NCI-H446 (cell line): Measurements from ENCODE around the gene CACNA1C.

Experiments used
- DNase-seq, 2 experiments: peaks; one replicate each; lab custom pipeline; 2025; lab: John Stamatoyannopoulos, UW

Gene CACNA1C

GRCh38 chr12:2343681-2344080 lies 290.9 kb downstream of the CACNA1C start:
- DNase-seq: no peak

DNA sequence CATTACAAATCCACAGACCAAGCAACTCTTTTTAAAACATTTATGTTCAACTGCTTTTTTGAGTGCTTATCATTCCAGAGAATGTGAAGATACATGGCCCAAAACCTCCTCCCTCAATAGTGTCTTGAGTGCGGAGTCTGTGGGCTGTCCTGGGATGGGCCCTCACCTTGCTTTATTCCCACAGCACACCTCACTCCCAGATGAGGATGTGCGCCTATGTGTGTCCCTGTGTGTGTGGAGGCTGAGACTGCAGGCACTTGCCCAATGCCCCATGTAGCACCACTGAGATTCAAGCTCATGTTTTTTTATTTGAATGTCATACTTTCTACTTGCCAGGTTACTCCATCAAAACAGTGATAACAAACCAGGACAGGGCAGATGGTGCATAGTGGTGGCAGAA lies 291.7 kb downstream of the CACNA1C start:
- DNase-seq: no peak

DNA sequence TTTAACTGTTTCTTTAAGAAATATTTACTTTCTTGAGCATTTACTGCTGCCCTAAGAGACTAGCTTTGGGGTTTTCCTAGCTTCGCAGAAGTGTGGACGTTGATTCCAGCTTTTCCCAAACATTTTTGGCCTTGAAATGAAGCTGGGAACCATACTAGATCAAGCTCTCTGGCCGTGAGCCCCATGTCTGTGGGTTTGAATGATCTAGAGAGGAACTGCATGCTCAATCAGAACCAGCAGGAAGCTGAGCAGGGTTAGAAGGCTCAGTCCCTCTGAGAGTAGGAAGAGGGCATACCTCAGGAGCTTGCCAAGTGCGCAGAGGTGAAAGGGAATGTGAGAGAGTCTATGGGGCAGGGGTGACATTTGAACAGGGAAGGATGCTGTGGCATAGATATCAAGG lies 292.1 kb downstream of the CACNA1C start:
- no peak for DNase-seq

DNA sequence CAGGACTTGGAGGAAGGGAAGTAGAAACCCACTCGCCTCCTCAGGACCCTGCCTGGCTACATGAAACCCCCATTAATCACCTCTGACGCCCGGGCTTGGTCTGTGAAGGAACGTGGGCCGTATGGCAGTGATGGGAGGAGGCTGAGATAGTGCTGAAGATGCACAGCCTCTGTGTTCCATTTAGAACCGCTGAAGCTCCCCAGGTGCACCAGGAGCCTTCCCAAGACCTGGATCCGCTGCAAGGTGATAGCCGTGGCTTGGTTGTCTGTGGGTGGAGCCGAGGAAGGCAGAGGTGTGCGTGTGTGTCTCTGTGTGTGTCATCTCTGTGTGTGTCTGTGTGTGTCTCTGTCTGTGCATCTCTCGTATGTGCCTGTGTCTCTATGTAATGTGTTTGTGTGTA lies 293.1 kb downstream of the CACNA1C start:
- no peak for DNase-seq

- DNase-seq: no peak
Measured at GRCh38 chr12:2346416-2346815, 293.6 kb downstream of the CACNA1C start.

- no peak for DNase-seq
Measured at GRCh38 chr12:2347137-2347843, 294.5 kb downstream of the CACNA1C start.

GRCh38 chr12:2347844-2348481 lies 295.2 kb downstream of the CACNA1C start:
- no peak for DNase-seq

- no peak for DNase-seq
Measured at GRCh38 chr12:2348482-2348852, 295.7 kb downstream of the CACNA1C start.

- no peak for DNase-seq
Measured at GRCh38 chr12:2351161-2351560, 298.4 kb downstream of the CACNA1C start.

DNA sequence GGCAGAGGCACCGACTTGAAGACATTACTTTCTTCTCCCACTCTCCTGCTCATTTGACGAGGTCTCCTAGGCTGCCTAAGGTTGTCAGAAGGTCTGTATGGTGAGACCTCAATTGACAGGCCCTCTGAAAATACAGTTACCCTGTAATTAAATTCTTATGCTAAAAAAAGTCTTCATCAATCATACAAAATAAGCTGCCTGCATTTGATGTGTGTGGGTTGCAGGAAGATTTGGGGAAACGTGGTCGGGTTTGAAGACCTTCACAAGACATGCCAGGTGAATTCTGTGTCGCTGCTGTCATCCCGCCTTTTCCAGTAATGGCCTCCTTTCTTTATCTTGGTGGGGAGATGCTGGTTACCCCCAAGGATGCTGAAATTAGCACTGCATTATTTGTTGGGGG lies 299.4 kb downstream of the CACNA1C start:
- no peak for DNase-seq

GRCh38 chr12:2353281-2353680 lies 300.5 kb downstream of the CACNA1C start:
- no peak for DNase-seq

- DNase-seq: no peak
Measured at GRCh38 chr12:2353691-2354090, 300.9 kb downstream of the CACNA1C start.

DNA sequence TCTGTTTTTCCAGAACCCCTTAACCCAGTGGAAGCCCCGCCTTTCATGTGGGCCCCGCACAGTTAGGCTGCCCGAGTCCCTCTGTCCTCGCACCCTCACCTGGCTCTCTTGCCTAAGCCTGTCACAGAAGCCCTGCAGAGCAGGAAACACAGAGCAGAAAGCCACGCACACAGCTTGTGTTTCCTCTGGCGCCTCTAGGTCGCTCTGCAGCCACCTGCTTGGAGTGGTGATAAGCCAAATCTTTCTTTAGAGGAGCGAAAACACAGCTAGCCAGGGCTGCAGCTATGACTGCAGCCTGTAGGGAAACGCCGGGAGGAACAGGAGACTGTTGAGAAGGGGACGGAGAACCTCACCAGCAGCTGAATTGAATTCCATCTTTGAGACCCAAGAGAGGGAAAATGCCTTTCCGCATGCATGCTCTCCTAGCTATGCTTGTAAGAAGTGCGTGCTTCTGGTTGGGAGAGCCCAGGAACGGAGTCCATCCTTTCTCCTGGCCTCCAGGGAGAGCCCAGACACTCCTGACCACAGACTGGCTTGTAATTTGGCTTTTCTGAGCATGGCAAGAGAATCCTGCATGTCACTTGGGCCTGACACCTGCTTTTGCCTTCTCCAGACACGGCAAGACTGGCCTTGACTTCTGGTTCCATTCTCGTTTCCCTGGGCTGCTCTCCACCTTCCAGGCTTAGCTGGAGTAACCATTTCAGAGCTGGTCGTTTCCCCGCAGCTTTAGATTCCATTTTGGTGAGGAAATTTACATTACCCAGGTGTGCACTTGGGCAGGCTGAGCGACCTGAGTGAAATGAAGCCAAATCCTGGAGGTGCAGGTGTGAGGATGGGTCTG lies 301.6 kb downstream of the CACNA1C start:
- DNase-seq: no peak

GRCh38 chr12:2355198-2355597 lies 302.4 kb downstream of the CACNA1C start:
- DNase-seq: no peak

GRCh38 chr12:2355604-2356003 lies 302.8 kb downstream of the CACNA1C start:
- no peak for DNase-seq

DNA sequence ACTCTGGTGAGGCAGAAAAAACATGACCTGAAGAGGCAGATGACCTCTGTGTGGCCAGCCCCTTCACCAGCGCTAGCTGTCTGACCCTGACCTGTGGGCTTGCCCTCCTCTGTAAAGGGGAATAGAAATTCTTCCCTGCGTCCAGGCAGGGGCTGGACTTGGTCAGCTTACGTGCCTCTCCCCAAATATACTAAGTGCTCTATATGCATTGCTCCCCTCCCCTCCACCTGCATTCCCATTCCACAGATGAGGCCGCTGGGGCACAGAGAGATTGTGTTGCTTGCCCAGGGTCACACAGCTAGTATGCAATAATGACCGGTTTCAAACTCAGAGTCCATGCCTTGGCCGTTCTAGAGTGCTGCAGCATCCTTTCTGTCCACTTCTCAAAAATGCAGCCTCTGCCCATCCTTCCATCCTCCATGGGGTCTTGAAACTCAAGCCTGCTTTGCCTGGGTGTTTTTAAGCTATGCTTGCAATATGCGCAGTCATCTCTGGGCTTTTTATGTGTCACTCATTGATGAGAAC lies 303.9 kb downstream of the CACNA1C start:
- no peak for DNase-seq

DNA sequence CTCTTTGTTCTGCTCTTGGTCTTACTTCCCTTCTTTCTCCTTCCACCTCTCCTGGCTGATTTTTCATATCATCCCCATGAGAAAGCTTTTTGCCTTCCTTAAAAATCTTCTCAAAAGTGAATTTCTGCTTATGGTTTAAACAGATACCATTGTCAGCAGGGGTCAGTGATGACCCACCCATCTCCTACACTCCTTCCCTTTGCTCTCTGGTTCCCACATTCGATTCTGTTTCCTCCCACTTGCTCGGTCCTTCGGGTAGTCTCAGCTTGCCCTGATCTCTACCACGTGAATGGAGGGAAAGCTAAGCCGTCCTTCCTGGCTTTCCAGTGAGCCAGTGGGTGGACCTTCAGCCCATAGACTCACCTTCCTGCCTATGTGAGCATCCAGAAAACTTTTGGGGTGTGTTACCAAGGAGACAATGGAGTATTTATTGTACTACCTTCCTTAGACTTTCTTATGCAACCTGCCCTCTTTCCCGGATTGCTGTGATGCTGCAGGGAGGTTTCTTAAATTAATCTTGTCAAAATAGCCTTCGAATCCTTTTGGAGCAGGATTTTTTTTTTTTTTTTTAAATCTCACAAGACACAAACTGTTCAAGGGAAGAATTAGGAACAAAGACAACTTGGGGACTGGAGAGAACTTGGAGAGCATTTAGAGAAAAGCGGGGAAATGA lies 306.3 kb downstream of the CACNA1C start:
- no peak for DNase-seq

- DNase-seq: no peak
Measured at GRCh38 chr12:2359725-2360629, 307.2 kb downstream of the CACNA1C start.

GRCh38 chr12:2360630-2361170 lies 307.9 kb downstream of the CACNA1C start:
- no peak for DNase-seq

DNA sequence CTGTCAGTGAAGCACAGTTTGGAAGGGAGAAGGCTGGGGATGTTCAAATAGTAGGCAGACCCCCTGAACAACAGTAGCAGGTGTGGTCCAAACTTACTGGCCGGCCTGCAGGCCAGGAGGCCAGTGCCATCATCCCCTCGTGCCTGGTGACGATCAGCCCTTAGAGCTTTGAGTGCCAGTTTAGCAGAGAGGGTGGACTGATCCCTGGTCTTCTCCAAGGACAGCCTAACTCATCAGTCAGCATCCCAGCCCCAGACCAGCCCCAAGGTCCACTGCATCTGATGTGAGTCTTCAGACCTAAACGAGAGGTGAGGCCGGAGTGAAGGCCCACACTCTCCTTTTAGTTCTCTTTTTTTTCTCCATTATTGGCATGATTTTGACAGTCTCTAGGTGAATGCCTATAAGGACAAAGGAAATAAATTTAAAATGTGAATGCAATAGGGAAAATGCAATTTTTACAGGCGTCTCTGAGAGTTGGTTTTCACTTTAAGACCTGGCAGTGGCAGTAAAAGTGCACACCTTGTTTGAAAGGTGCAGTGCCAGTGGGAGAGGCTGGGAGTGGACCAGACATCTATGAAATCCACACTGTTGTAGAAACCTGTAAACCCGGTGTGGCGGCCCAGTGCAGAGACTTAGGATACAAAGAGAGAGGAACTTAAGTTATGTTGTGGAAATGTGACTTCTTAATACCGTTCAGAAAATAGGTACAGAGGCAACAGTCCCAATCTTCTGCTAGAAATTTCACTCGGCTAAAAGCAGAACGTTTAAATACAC lies 311.2 kb downstream of the CACNA1C start:
- DNase-seq: no peak
